ENCODE measurements around the gene NUMB.

DNA sequence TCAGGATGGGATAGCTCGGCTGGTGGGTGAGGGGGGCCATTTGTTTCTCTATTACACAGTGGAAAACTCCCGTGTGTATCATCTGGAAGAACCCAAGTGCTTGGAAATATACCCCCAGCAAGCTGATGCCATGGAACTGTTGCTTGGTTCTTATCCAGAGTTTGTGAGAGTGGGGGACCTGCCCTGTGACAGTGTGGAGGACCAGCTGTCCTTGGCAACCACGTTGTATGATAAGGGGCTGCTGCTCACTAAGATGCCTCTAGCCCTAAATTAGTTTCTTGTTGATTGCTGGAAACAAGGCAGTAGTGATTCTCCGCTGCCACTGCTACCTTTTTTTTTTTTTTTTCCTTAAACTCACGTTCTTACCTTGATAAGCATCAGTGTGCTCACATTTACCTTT, 34.3 kb upstream of the NUMB start:
- TF ChIP-seq EZH2phosphoT487 (IDR thresholded peaks at IDR 0.05; ENCODE audit: insufficient read depth, low read depth) (no peak), EZH2 (IDR thresholded peaks at IDR 0.05; ENCODE audit: insufficient read depth, poor library complexity, severe bottlenecking) (no peak)

All from GM23248 (cell line).